ENCODE measurements around the gene APLF. TPM values are rescaled to one million over a fixed set of nuclear protein-coding genes. Genes with fewer than 3 reads are reported as not detected.
"Not testable (repeated sequence)": the region's sequence is repeated elsewhere in the genome, so short reads cannot be mapped to it uniquely, and the experiment has no call there.

APLF gene
- total RNA-seq, 1 donor from 2014 or later = 13.5 TPM

DNA sequence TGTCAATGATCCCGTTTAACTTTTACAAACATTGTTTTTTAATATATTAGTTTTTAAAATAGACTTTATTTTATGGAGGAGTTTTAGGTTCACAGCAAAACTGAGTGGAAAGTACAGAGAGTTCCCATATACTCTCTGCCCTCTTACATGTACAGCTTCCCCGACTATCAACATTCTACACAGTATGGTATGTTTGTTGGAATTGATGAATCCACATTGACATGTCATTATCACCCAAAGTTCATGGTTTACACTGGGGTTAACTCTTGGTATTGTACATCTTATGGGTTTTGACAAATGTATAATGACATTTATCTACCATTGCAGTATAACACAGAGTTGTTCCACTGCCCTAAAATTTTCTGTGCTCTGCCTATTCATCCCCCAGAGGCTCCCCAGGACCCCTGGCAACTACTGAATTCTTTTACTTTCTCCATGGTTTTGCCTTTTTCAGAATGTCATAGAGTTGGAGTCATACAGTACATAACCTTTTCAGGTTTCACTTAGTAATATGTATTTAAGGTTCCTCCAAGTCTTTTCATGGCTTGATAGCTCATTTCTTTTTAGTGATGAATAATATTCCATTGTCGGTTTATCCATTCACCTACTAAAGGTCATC lies 5.5 kb downstream of the APLF start:
- no peak for DNase-seq (ENCODE audit: low spot score)

- DNase-seq (ENCODE audit: low spot score) = peak; percentile 26
Measured at GRCh38 chr2:68475110-68475509, 7.7 kb downstream of the APLF start.

DNA sequence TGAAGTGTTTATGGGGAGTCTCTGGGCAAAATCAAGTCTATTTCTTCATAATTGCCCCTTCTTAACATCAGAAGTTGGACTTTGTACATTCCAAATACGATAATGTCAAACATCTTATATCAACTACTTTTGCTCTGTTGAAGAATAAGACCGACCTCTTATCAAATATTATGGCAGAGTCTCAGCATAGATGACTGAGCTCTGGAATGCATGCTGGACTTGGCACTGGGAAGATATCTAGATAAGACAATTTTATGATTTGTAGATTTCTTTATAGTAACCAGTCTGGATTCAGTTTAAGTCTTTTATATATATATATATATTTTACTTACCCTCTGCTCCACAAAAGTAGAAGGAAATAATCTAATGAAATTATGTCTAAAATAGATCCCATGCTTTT lies 8.2 kb downstream of the APLF start:
- peak; percentile 52 for DNase-seq (ENCODE audit: low spot score)

DNA sequence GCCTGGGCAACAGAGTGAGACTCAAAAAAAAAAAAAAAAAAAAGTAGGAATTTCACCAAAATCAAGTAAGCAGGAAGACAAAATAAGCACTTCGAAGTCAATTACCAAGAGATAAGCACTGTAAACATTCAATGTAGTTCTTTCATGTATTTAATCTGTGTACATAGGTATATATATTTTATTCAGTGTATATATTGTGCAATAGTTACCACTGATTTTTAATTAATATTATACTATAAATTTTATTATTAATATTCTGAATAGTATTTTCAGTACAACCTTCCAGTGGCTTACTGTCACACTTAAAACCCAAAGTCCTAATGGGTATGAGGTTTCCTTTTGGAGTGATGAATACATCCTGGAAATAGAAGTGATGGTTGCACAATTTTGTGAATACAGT lies 9.1 kb downstream of the APLF start:
- no peak for DNase-seq (ENCODE audit: low spot score)

DNA sequence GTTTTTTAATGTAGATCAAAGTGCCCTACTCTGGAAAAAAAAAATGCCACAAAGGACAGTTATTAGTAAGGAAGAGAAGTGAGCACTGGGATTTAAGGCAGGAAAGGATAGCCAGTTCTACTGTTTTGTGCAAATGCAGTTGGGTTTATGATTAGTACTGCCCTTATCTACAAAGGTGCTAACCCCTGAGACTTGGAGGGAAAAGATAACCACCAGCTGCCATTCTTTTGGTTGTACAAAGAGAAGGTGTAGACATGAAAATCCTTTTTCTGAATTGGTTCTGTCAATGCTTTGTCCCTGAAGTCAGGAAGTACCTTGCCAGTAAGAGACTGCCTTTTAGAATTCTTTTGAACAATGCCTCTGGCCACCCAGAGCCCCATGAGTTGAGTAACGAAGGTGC lies 11.3 kb downstream of the APLF start:
- no peak for DNase-seq (ENCODE audit: low spot score)

DNA sequence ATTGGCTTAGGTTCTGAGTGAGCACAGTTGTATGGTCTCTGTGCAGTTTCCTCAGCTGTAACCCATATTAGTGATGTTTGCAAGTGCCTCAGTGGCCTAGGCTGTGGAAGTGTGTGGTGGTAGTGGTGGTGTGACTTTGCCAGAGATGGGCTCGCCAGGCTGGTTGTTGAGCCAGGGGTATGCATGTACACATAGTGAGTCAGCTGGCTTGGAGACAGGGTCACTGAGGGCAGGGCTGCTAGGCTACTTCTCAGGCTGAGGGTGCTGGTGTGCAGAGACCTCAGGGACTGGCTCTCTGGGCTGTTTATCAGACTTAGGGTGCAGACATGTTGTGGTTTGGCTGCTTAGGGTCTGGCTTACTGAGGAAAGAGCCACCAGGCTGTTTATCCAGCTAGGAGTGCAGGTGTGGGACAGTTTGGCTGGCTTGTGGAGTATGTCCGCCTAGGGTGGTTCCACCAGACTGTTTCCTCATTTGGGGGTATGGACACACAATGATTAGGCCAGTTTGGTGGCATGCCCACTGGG lies 15.0 kb downstream of the APLF start:
- no peak for DNase-seq (ENCODE audit: low spot score)

- DNase-seq (ENCODE audit: low spot score) = no peak
Measured at GRCh38 chr2:68483011-68483410, 15.6 kb downstream of the APLF start.

DNA sequence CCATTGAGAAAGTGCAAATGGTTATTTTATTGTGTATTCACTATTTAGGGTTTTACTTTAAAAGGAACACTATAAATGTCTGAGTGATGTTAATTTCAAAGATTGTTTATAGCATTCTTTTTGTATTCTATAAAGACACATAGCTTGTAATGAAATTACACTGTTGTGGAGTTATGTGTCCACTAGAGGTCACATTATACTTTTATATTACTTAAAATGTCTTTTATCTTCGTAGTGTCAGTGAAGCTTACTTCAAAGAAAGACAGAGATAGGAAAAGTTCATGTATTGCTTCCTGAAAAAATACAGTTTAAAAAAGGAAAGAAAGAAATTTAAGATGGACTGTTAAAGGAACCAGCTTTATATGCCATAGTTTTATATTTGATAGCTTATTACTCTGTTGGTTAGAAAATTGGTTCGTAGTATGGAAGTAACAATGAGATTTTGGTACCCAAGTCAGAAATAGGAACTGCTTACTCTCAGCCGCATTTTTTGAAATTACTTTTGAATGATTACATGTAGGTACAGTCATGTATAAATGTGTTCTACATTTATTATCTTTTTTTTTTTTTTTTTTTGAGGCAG lies 20.5 kb downstream of the APLF start:
- peak; percentile 37 for DNase-seq (ENCODE audit: low spot score)

GRCh38 chr2:68488605-68489004 lies 21.2 kb downstream of the APLF start:
- DNase-seq (ENCODE audit: low spot score) = not testable (repeated sequence)

GRCh38 chr2:68489282-68489681 lies 21.9 kb downstream of the APLF start:
- no peak for DNase-seq (ENCODE audit: low spot score)

DNA sequence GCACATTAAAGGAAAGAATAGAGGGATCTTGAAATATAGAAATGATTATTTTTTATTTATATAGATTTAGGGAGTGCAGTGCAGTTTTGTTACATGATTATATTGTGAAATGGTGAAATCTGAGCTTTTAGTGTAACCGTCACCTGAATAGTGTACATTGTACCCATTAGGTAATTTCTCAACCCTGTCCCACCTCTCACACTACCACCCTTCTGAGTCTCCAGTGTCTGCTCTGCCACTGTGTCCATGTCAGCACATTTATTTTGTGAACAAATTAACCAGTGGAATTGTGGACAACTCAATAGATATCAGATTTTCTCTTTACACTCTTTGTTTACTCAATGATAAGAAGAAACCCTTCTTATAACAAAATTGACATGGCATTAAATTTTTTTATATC lies 24.2 kb downstream of the APLF start:
- DNase-seq (ENCODE audit: low spot score) = no peak

DNA sequence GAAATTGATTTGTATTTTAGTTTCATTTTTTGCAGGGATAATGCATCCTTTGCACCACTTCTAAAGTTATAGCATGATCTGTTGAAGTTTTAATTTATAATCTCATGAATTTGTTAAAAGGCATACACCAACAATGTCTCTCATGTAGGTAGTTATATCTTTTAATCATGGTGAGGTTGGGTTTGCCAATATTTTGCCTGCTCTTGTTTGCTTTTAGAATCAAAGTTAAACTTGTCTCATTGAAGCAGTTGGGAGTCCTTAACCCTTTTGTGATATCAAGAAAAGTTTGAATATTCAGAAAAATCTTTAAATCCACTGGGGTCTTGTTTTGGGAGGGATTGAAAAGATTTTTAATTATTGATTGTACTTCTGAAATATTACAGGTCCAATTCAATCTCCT lies 31.7 kb downstream of the APLF start:
- no peak for DNase-seq (ENCODE audit: low spot score)

- DNase-seq (ENCODE audit: low spot score) = no peak
Measured at GRCh38 chr2:68500649-68501048, 33.3 kb downstream of the APLF start.

DNA sequence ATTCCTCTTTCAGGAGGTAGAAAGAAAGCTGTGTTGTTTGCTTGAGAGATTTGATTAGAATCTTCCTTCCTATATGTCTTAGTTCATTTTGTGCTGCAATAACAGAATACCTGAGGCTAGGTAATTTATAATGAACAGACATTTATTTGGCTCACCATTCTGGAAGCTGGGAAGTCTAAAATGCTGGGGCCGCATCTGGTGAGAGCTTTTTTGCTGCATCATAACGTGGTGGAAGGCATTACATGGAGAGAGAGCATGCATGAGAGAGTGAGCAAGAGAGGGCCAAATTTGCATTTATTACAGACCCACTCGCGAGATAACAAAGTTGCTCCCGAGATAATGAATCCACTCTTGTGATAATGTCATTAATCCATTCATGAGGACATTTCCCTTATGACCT lies 34.4 kb downstream of the APLF start:
- no peak for DNase-seq (ENCODE audit: low spot score)

DNA sequence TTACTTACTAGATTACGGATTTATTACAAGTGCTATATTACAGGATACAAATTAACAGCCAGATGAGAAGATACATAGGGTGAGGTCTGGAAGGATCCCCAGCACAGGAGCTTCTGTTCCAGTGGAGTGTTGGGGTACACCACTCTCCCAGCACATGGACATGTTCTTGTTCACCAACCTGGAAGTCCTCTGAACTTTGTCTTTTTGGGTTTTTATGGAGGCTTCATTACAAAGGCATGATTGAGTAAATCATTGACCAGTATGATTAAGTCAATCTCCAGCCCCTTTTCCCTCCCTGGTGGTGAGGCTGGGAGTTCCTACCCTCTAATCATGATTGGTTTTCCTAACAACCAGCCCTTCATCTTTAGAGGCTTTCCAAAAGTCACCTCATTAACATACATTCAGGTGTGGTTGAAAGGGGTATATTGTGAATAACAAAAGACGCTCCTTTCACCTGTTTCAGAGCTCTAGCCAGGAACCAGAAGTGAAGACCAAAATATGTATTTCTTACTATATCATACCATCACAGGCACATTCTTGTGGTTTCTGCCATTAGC lies 38.3 kb downstream of the APLF start:
- no peak for DNase-seq (ENCODE audit: low spot score)

DNA sequence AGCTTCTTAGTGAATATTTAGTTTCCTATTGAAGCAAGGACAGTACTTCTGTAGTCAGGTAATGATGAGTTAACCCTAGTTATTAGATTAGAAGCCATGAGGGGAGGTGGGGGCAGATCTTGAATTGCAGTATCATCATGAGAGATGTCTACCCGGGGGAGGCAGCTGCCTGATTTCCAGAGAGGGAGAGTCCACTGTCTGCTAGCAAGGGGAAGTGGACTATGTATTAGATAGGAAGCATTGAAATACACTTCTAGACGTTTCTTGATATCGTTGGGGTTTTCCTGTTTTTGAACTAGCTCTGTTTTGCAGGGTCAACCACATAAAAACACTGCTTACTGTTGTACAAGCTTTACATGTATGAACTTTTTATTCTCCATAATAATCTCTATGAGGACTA lies 38.8 kb downstream of the APLF start:
- no peak for DNase-seq (ENCODE audit: low spot score)

GRCh38 chr2:68512326-68512725 lies 44.9 kb downstream of the APLF start:
- DNase-seq (ENCODE audit: low spot score) = no peak

GRCh38 chr2:68512966-68513365 lies 45.6 kb downstream of the APLF start:
- DNase-seq (ENCODE audit: low spot score) = no peak

DNA sequence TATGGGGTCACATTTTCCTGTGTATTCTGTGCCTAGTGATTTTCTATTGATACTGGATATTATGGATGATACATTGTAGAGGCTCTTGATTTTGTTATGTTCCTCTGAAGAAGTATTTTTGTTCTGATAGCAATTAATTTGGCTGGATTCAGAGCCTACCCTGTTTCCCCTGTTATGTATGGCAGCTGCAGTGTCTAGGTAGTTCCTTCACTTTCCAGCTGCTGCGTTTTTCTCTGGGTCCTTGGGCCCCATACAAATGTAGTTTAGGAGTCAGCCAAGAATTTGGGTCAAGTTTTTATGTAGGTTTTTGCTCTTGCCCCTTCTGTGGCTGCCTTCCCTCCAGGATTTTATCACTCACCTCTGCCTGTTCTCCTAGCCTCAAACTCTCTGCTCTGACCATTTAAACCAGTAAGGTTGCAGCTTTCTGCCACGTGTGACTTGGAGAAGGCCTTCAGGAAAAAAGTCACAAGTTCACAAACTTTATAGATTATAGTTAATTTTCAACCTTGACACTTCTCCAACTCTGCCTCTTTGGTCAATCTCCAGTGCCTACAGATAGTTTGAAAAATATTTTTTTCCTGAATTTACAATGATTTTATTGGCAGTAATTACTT lies 47.0 kb downstream of the APLF start:
- DNase-seq (ENCODE audit: low spot score) = no peak

- DNase-seq (ENCODE audit: low spot score) = no peak
Measured at GRCh38 chr2:68516051-68516955, 48.9 kb downstream of the APLF start.

DNA sequence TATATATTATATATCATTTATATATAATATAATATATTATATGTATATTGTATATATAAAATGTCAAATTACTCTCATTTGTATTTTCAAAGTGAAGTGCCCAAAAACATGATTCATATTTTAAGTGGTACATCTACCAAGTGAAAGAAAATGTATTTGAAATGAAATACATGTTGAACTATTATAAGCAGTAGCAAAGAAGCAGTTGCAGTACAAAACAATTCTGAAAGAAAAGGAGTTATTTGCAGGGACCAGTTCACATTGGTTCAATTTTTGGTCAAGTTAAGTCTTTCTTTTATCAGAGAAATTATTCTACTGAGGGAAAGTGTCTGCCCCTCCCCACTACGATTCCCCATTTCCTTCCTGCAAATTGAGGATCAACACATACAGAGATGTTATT lies 51.9 kb downstream of the APLF start:
- no peak for DNase-seq (ENCODE audit: low spot score)

DNA sequence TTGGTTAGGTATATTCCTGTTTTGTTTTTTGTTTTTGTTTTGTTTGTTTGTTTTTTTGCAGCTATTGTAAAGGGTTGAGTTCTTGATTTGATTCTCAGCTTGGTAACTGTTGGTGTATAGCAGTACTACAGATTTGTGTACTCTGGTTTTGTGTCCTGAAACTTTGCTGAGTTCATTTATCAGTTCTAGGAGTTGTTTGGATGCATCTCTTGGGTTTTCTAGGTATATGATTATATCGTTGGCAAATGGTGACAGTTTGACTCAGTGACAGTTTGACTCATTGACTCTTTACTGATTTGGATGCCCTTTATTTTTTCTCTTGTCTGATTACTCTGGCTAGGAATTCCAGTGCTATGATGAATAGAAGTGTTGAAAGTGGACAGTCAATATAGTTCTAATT lies 53.7 kb downstream of the APLF start:
- DNase-seq (ENCODE audit: low spot score) = no peak

All from umbilical cord (tissue), 2 donors.